ENCODE measurements around the gene CCR8. TPM values are rescaled to one million over a fixed set of nuclear protein-coding genes. Genes with fewer than 3 reads are reported as not detected.

CCR8 gene
- polyA plus RNA-seq, 4 donors, result 0.09 TPM; not detected in 3

Other genes with a start within 250 kb of the CCR8 start
- 10 to 100 TPM; 30.5 to 60.0 (median 42.4) TPM for gene GORASP1, start 222.1 kb upstream of the CCR8 start, polyA plus RNA-seq
- gene TTC21A, start 222.0 kb upstream of the CCR8 start, polyA plus RNA-seq, result 10 to 100 TPM in 2 of 4 donors, 1 to 10 TPM in 2; 1.7 to 12.7 (median 7.0) TPM
- 10 to 100 TPM; 15.1 to 34.3 (median 18.8) TPM for gene CSRNP1, start 176.1 kb upstream of the CCR8 start, polyA plus RNA-seq
- 1 to 10 TPM in 2 of 4 donors, under 1 TPM in 2; 0.15 to 5.4 (median 1.0) TPM for gene XIRP1, start 137.1 kb upstream of the CCR8 start, polyA plus RNA-seq
- gene CX3CR1, start 49.7 kb upstream of the CCR8 start, polyA plus RNA-seq, result 1 to 10 TPM in 1 of 4 donors, under 1 TPM in 1, not detected in 2; 0.06 to 3.7 TPM
- 10 to 100 TPM; 17.3 to 42.9 (median 30.8) TPM for gene SLC25A38, start 53.7 kb downstream of the CCR8 start, polyA plus RNA-seq
- gene RPSA, start 77.0 kb downstream of the CCR8 start, polyA plus RNA-seq, result 1,000 to 10,000 TPM in 3 of 4 donors, 100 to 1,000 TPM in 1; 893 to 2,034 (median 1,393) TPM
- gene MOBP, start 138.0 kb downstream of the CCR8 start, polyA plus RNA-seq, result under 1 TPM in 3 of 4 donors, not detected in 1; under 0.01 to 0.37 (median 0.09) TPM